ENCODE results near the gene SLC39A13.
A peak's percentile ranks its signal among the peaks of the same experiment; 100 is the strongest.

Gene SLC39A13

DNA sequence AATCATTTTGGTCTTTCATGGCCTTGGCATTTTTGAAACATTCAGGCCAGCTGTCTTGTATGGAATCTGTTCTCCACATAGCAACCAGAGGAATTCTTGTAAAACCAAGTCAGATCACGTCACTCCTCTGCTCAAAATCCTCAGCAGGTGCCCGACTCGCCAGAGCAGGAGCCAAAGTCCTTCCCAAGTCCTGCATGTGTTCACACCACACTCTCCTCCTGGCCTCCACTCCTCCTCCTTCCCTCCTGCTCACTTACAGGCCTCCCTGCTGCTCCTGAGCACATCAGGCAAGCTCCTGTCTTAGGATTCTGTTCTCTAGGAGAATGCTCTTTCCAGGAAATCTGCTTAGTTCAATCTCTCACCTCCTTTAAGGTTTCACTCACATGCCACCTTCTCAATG lies 24.8 kb downstream of the SLC39A13 start:
- DNase-seq: no peak

GRCh38 chr11:47434011-47434786 lies 25.8 kb downstream of the SLC39A13 start:
- no peak for DNase-seq

GRCh38 chr11:47435687-47436086 lies 27.3 kb downstream of the SLC39A13 start:
- no peak for DNase-seq

GRCh38 chr11:47436726-47437125 lies 28.3 kb downstream of the SLC39A13 start:
- no peak for DNase-seq

GRCh38 chr11:47437218-47437745 lies 28.9 kb downstream of the SLC39A13 start:
- no peak for DNase-seq

DNA sequence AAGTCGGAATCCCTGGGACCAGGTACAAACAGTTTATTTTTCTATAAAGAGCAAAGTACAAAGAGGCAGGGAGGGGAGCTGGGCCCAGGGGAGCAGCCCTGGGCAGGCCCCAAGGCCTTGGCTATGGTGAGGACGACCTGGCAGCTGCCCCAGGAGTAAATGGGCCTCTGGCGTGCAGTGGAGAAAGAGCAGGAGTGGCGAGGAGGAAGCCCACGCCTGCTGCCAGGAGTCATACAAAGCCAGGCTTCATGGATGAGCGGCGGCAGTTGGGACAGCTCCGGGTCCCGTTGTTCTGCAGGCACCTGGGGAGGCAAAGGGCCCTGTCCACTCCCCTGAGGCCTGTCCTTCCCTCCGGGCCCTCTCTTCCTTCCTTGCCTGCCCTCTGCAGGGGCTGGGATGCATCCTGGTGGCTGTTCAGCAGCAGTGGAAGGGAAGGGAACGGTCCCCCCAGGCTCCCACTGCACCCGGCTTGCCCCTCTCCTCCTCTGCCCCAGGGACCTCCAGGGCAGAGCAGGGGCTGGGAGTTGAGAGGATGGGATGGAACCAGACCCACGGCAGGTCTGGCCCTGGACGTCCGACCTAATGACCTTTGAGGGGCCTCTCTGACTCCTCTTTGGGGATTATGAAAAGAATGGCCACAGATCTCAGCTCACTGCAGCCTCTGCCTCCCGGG lies 29.5 kb downstream of the SLC39A13 start:
- DNase-seq: no peak

DNA sequence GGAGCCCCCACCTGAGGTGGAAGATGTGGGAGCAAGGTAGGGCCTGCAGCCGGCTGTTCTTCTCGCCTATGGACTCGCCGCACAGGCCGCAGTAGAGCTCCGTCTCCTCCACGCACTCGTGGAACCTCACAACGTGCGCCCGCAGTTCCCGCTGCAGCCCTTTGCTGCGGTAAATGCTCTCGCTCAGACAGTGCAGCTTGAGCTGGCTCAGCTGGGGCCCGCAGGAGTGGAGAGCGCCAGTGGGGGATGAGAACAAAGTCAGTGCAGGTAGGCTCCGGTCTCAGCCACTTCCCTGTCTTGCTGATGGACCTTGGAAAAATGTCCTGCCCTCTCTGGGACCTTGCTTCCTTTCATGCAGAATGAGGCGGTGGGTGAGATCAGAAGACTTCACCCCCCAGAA lies 30.3 kb downstream of the SLC39A13 start:
- DNase-seq: no peak

DNA sequence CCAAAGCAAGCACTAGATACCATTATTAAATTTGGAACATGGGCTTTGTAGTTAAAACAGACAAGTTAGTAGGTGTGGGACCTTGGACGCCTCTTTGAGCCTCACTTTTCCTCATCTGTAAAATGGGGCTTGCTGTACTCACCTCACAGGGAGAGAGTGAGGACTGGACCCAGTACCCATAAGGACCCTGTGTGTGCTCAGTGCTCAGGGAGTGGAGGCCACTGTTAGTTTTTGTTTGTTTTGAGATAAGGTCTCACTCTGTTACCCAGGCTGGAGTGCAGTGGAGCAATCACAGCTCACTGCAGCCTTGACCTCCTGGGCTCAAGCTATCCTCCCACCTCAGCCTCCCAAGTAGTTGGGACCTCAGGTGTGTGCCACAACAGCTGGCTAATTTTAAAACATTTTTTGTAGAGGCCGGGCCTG lies 31.7 kb downstream of the SLC39A13 start:
- no peak for DNase-seq

DNA sequence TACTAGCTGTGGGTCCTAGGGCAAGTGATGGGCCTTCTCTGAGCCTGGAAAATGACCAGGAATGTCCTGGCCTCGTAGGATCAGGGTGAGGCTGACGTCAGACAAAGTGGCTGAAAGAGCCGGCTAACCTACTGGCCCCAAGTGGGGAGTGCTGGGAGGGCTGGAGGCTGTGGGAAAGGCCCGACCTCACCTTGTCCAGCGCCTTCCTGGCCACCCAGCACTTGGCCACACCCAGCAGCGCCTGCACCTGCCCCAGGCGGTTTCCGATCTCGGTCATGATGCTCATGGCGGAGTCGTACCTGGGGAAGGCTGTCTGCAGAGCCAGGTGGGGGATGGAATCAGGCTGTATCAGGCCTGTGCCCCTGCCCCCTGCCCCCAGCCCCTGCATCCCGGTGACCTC lies 33.0 kb downstream of the SLC39A13 start:
- DNase-seq: no peak

- no peak for DNase-seq
These were observed 34.1 kb downstream of the SLC39A13 start for GRCh38 chr11:47442514-47442913.

- peak; percentile 32 for DNase-seq
These were observed 34.8 kb downstream of the SLC39A13 start for GRCh38 chr11:47443028-47443700.

DNA sequence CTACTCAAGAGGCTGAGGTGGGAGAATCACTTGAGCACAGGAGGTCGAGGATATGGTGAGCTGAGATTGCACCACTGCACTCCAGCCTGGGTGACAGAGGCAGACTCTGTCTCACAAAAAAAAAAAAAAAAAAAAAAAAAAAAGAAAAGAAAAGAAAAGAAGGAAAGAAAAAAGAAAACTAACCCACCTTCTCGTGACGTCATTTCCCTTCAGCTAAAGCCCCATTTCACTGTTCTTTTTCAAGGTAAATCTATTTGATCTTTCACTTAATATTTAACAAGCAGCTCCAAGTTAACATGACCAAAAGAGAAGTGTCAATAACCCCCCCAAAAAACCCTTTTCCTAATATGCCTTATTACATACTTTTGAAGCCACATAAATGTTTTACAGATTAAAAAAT lies 35.4 kb downstream of the SLC39A13 start:
- DNase-seq: no peak

DNA sequence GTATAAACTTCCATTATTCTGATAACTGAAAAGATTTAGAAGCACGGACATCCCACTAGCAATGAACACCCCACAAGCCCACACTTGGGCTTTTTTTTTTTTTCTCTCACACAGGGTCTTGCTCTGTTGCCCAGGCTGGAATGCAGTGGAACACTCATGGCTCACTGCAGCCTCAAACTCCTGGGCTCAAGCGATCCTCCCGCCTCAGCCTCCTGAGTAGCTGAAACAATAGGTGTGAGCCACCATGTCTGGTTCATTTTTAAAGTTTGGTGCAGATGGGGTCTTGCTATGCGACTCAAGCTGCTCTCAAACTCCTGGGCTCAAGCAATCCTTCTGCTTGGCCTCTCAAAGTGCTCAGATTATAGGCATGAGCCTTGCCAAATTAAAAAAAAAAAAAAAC lies 37.5 kb downstream of the SLC39A13 start:
- no peak for DNase-seq

GRCh38 chr11:47446833-47447232 lies 38.4 kb downstream of the SLC39A13 start:
- DNase-seq: no peak

GRCh38 chr11:47447906-47448305 lies 39.5 kb downstream of the SLC39A13 start:
- DNase-seq: no peak

- no peak for DNase-seq
These were observed 40.4 kb downstream of the SLC39A13 start, which contains the start of gene RAPSN for GRCh38 chr11:47448566-47449427. Gene RAPSN (minus strand): TSS chr11:47449136. CDS start chr11:47448964, 172 bp downstream.

- no peak for DNase-seq
These were observed 41.2 kb downstream of the SLC39A13 start for GRCh38 chr11:47449541-47449940.

DNA sequence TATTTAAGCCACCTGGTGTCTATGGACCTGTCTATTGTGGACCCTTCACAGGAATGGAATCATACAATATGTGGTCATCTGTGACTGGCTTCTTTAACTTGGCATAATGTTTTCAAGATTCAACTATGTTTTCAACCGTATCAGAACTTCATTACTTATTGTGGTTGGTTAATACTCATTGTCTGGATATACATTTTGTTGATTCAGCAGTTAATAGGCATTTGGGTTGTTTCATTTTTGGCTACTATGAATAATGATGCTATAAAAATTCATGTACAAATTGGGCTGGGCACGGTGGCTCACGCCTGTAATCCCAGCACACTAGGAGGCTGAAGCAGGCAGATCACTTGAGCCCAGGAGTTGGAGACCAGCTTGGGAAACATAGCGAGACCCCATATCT lies 43.0 kb downstream of the SLC39A13 start:
- no peak for DNase-seq

DNA sequence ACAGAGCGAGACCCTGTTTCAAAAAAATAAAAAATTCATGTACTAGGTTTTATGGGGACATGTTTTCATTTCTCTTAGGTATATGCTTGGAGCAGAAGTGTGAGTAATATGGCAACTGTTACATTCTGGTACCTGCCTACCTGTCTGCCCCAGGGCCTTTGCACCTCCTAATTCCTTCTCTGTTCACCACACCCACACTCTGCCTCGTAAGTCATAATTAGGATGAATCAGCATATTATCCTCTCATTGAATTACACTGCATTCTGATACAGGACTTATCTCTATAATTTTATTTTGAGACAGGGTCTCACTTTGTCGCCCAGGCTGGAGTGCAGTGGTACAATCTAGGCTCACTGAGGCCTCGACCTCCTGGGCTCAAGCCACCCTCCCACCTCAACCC lies 43.6 kb downstream of the SLC39A13 start:
- DNase-seq: no peak

- no peak for DNase-seq
These were observed 45.0 kb downstream of the SLC39A13 start for GRCh38 chr11:47453365-47453764.

DNA sequence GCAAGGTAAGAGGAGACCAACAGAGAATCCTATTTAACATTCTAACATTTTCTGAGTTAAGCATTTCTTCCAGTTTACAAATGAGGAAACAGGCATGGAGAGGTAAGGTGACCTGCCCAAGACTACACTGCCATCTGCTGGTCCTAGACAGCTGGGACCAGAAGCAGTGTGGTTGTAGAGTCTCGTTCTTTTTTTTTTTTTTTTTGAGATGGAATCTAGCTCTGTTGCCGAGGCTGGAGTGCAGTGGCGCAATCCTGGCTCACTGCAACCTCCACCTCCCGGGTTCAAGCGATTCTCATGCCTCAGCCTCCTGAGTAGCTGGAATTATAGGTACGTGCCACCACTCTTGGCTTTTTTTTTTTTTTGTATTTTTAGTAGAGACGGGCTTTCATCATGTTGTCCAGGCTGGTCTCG lies 45.9 kb downstream of the SLC39A13 start:
- peak; percentile 78 for DNase-seq

- no peak for DNase-seq
These were observed 52.3 kb downstream of the SLC39A13 start for GRCh38 chr11:47460571-47461235.
